T-helper 2 cell (primary cell): ENCODE results near the gene PLB1.
"Not testable (repeated sequence)": the region's sequence is repeated elsewhere in the genome, so short reads cannot be mapped to it uniquely, and the experiment has no call there.

ENCODE experiments used
- DNase-seq, 5 experiments: peaks; one replicate each; pipeline versions ENCODE4 v3.0.0 to v3.0.0-alpha.2; 2012 to 2022

PLB1 gene

GRCh38 chr2:28538652-28539051 is 42.8 kb downstream of the PLB1 start:
- DNase-seq, result no peak

DNA sequence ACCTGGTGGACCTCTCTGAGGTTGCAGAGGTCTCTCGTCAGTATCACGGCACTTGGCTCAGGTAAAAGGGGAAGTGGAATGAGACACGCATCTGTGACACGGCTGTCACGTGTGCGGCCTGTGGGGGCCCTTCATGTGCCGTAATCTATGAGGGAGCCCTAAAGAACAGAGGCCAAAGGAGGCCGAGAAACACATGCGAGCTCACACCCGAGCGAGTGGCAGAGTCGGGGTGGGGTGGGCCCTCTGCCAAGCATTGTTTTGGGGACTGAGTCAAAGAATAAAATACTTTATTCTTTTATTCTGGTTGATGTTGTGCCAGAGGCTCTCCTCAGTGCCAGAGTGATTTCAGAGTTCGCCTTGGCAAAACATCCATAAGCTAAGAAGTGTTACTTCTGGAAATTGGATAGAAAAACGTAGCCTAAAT is 43.3 kb downstream of the PLB1 start:
- no peak for DNase-seq

DNA sequence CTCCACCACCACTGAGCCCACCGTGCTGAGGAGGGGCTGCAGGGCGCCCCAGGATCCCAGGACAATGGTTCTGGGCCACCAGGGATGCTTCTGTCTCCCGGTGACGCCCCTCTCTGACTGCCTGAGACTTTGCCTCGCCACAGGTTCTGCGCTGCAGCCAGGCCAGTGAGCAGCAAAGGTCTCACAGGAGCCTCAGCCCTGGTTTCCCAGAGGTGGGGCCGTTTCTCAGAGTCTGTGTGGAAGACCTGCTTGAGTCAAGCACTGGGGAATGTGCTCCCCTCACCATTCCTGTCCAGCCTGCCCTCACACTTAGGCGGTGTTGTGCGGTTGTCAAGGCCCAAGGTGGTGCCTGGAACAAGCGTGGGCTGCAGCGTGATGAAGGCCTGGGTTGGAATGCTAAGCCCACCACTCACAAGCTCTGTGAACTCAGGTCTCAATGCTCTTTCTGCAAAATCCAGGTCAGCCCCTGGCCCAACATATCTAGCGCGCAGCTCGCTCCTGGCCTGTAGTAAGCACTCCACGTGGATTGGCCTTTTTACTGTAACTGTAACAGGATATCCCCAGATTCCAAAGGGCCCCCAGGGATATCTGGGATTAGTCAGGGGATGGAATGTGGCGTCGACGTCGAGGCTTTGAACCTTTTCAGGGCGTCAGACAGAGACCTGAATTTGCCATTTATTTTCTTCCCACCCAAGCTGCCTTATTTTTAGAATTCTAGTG is 47.6 kb downstream of the PLB1 start:
- no peak for DNase-seq

DNA sequence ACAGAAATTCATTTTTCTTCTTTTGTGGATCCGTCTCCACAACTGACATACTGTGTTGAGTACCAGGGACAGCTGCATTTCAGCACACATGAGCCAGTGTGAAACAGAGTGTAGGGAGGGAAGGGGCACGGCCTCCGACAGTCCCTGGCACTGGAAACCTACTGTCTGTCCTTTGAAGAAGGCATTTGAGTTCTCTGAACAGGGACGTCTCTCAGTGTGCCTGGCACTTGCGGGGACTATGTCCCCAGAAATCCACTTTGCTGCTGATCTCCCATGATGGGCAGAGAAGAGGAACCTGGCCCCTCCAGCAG is 48.1 kb downstream of the PLB1 start:
- DNase-seq, result no peak

DNA sequence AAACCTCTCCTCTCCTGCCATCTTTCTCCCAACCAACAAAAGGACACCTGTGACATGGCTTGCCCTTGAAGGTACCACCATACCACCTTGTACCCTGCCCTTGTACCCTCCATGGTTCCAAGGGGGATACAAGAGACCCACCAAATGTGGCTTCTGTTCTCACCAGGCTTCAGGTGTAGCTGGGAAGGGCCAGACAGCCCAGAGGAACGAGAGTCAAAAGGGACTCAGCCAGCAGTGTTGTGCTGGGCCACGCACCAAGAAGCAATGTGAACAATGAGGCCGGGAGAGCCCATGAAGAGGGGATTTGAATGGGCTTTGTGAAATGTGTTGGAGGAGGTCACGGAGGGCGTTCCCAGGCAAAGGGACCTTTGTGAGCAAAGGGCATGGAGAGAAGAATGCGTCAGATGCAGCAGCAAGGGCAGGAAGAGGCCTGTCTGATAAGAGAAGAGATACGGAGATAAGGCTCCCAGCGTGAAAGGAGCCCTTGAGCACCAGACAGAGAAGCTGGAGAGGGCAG is 48.6 kb downstream of the PLB1 start:
- peak in 3 of 5 experiments; percentile 22 to 87 (median 66) for DNase-seq

GRCh38 chr2:28544922-28545589 is 49.2 kb downstream of the PLB1 start:
- peak in 2 of 5 experiments; percentile 69 to 84 for DNase-seq

GRCh38 chr2:28545590-28546200 is 49.8 kb downstream of the PLB1 start:
- peak in 2 of 5 experiments; percentile 60 to 86 for DNase-seq

DNA sequence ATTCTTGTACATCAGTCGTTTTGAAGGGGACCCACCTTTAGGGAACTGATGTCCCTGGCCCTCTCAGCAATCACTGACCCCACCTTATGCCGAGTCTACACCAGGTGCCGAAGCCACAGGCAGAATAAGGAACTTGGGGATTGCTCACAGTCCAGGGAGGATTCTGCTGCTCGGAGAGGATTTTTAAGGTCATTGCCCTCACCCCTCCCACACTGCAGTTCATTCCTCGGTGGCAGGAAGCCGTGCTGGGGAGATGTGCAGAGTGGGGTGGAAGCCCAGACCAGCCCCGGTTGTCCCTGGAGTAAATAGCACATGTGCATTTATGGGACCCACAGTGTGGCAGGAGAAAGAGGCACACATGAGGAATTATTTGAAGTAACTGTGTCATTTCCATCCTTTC is 50.4 kb downstream of the PLB1 start:
- DNase-seq, result peak in 1 of 5 experiments; percentile 19

GRCh38 chr2:28547223-28547860 is 51.5 kb downstream of the PLB1 start:
- no peak for DNase-seq

GRCh38 chr2:28547906-28548600 is 52.2 kb downstream of the PLB1 start:
- DNase-seq, result peak in 2 of 5 experiments; percentile 67 to 79

DNA sequence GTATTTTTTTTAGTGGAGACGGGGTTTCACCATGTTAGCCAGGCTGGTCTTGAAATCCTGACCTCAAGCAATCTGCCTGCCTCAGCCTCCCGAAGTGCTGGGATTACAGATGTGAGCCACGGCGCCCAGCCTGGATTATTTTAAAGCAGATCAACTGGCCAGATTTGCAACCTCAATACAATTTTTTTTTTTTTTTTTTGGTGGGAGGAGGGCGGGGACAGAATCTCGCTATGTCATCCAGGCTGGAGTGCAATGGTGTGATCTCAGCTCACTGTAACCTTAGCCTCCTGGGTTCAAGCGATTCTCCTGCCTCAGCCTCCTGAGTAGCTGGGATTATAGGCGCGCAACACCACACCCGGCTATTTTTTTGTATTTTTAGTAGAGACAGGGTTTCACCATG is 54.5 kb downstream of the PLB1 start:
- DNase-seq, result not testable (repeated sequence)

DNA sequence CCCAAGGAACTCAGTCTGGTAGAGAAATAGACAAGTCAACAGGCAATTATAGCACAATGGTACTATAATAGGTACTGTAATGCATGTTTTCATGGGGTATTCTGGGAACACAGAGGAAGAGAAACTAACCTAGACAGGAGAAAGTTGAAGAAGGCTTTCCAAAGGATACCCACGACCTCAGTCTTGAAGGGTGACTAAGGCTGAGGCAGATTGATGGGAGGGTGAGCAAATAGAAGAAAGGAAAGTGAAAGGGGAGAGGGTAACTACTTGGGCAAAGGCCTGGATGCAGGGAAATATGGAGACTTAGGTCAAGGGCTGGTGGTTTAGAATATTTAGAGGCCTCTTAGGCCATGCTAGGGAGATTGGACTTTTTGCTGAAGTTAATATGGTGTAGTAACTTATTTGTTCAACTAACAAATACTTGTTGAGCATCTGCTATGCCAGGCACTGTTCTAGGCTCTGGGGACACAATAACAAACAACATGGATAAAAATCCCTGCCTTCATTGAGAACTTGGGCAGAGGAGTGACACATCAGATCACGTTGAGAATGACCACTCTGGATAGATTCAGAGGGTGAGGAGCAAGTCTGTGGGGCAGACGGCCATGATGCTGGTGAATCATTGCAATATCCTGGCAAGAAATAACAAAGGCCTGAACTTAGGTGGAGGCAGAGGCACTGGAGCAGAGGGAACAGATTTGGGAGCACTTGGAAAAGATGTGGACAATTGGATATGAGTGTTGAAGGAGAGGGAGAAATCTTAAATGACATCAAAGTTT is 56.4 kb downstream of the PLB1 start:
- no peak for DNase-seq

GRCh38 chr2:28556303-28556702 is 60.4 kb downstream of the PLB1 start:
- no peak for DNase-seq

- DNase-seq, result no peak
Measured at GRCh38 chr2:28557389-28558131, 61.7 kb downstream of the PLB1 start.

- no peak for DNase-seq
Measured at GRCh38 chr2:28558158-28558820, 62.4 kb downstream of the PLB1 start.

- no peak for DNase-seq
Measured at GRCh38 chr2:28558918-28559317, 63.1 kb downstream of the PLB1 start.

- DNase-seq, result no peak
Measured at GRCh38 chr2:28563869-28564268, 68.0 kb downstream of the PLB1 start.

- no peak for DNase-seq
Measured at GRCh38 chr2:28564346-28564745, 68.5 kb downstream of the PLB1 start.

- no peak for DNase-seq
Measured at GRCh38 chr2:28565033-28565432, 69.2 kb downstream of the PLB1 start.

DNA sequence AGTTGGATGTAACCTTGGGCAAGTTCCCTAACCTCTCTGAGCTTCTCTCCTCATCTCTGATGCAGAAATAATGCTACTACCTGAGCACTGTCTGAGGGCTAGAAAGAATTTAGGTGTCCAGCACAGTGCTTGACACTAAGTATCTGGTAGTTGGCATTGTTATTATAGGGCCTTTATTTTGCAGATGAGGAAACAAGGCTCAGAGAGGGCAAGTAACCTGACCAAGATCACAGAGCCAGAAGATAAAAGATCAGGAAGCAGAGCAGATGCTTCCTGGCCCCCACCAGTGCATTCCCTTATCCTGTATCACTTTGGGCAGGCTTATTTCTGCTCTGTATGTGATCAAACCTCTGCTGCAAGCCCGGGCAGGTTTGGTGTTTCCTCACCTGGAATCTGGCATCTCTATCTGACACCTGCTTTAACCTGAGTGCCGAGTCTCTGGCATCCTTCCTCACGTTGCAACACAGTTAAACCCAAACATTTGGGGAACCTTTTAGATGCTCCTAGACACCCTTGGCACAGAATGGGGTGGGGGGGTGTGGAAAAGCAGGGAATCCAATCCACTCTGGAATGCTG is 69.9 kb downstream of the PLB1 start:
- no peak for DNase-seq
